Measurements from ENCODE around the gene ZNF175.

GRCh38 chr19:51615991-51616390 is 44.9 kb downstream of the ZNF175 start:
- no peak for TF ChIP-seq CTCF (IDR thresholded peaks at IDR 0.05; ENCODE audit: insufficient read depth, low read length)
- TF ChIP-seq POLR2AphosphoS5 (IDR thresholded peaks at IDR 0.05; ENCODE audit: low read depth): no peak
- no peak for TF ChIP-seq REST (IDR thresholded peaks at IDR 0.05; ENCODE audit: insufficient replicate concordance, low read depth)
- no peak for TF ChIP-seq GABPA (IDR thresholded peaks at IDR 0.05; ENCODE audit: low read depth)
- TF ChIP-seq SPI1 (IDR thresholded peaks at IDR 0.05; ENCODE audit: borderline replicate concordance, low read depth): no peak
